H9 (cell line): ENCODE measurements around the gene COL4A2. TPM values are rescaled to one million over a fixed set of nuclear protein-coding genes. Genes with fewer than 3 reads are reported as not detected.

Source experiments
- DNase-seq: peaks from one replicate; pipeline ENCODE4 v3.0.0-alpha.2; 2017
- H2AFZ ChIP-seq: one replicate; pipeline ENCODE4 v1.6.1; 2013; ENCODE audit warnings: mild to moderate bottlenecking, low read length, control low read depth, moderate library complexity
- H2AK5ac ChIP-seq: 2 replicates; pipeline ENCODE4 v1.6.1; 2013; ENCODE audit warnings: low read length, control low read depth, mixed read lengths; ENCODE audit not compliant: insufficient read length
- H2BK120ac ChIP-seq: one replicate; pipeline ENCODE4 v1.6.1; 2013; ENCODE audit warnings: low read depth, mild to moderate bottlenecking, low read length, control low read depth, inconsistent platforms; ENCODE audit not compliant: poor library complexity, severe bottlenecking
- H2BK12ac ChIP-seq: 2 replicates; pipeline ENCODE4 v1.6.1; 2013; ENCODE audit warnings: low read length, control low read depth, mixed read lengths, low read depth; ENCODE audit not compliant: insufficient read length
- H2BK15ac ChIP-seq: 2 replicates; pipeline ENCODE4 v1.6.1; 2013; ENCODE audit warnings: low read depth, low read length, control low read depth
- H2BK20ac ChIP-seq: one replicate; pipeline ENCODE4 v1.6.1; 2013; ENCODE audit warnings: low read depth, mild to moderate bottlenecking, low read length, control low read depth, inconsistent platforms; ENCODE audit not compliant: poor library complexity, severe bottlenecking
- H2BK5ac ChIP-seq: 2 replicates; pipeline ENCODE4 v1.6.1; 2013; ENCODE audit warnings: low read length, control low read depth, mixed read lengths; ENCODE audit not compliant: insufficient read length
- H3K14ac ChIP-seq: 2 replicates; pipeline ENCODE4 v1.6.1; 2013; ENCODE audit warnings: low read length, control low read depth; ENCODE audit not compliant: insufficient read depth
- H3K18ac ChIP-seq: 2 replicates; pipeline ENCODE4 v1.6.1; 2013; ENCODE audit warnings: low read depth, mild to moderate bottlenecking, mixed read lengths, low read length, control low read depth; ENCODE audit not compliant: insufficient read length
- H3K23ac ChIP-seq: 2 replicates; pipeline ENCODE4 v1.6.1; 2013; ENCODE audit warnings: low read length, control low read depth, mixed read lengths, low read depth; ENCODE audit not compliant: insufficient read length
- H3K23me2 ChIP-seq: 2 replicates; pipeline ENCODE4 v1.6.1; 2013; ENCODE audit warnings: low read depth, mild to moderate bottlenecking, mixed read lengths, low read length, control low read depth; ENCODE audit not compliant: insufficient read length, poor library complexity, severe bottlenecking
- H3K27ac ChIP-seq: 2 replicates; pipeline ENCODE4 v1.5.1; 2013; ENCODE audit warnings: low read length, control low read depth, mixed read lengths, low read depth; ENCODE audit not compliant: insufficient read length
- H3K27me3 ChIP-seq: 2 replicates; pipeline ENCODE4 v1.6.1; 2013; ENCODE audit warnings: low read length, control low read depth, inconsistent platforms; ENCODE audit not compliant: insufficient read depth
- H3K4ac ChIP-seq: 2 replicates; pipeline ENCODE4 v1.6.1; 2013; ENCODE audit warnings: low read depth, mild to moderate bottlenecking, control low read depth, inconsistent platforms, low read length, moderate library complexity
- H3K4me1 ChIP-seq: 2 replicates; pipeline ENCODE4 v1.6.1; 2013; ENCODE audit warnings: low read length, control low read depth, inconsistent platforms; ENCODE audit not compliant: insufficient read depth
- H3K4me2 ChIP-seq: 2 replicates; pipeline ENCODE4 v1.6.1; 2013; ENCODE audit warnings: low read length, control low read depth, mixed read lengths; ENCODE audit not compliant: insufficient read length, insufficient read depth
- H3K56ac ChIP-seq: 2 replicates; pipeline ENCODE4 v1.6.1; 2013; ENCODE audit warnings: low read depth, mild to moderate bottlenecking, mixed read lengths, low read length, control low read depth; ENCODE audit not compliant: insufficient read length
- H3K79me1 ChIP-seq: 2 replicates; pipeline ENCODE4 v1.6.1; 2013; ENCODE audit warnings: low read depth, mild to moderate bottlenecking, moderate library complexity, low read length, control low read depth, inconsistent platforms; ENCODE audit not compliant: insufficient read depth, poor library complexity, severe bottlenecking
- H3K79me2 ChIP-seq: 2 replicates; pipeline ENCODE4 v1.6.1; 2013; ENCODE audit warnings: low read length, control low read depth, inconsistent platforms; ENCODE audit not compliant: insufficient read depth
- H3K9ac ChIP-seq: 2 replicates; pipeline ENCODE4 v1.6.1; 2013; ENCODE audit warnings: low read length, control low read depth, mixed read lengths; ENCODE audit not compliant: insufficient read length; ENCODE audit errors: extremely low read depth
- H3K9me3 ChIP-seq: one replicate; pipeline ENCODE4 v1.6.1; 2013; ENCODE audit warnings: low read depth, low read length, inconsistent platforms; ENCODE audit not compliant: control insufficient read depth
- H3T11ph ChIP-seq: one replicate; pipeline ENCODE4 v1.6.1; 2013; ENCODE audit warnings: mild to moderate bottlenecking, low read length, control low read depth, inconsistent platforms
- H4K20me1 ChIP-seq: one replicate; pipeline ENCODE4 v1.6.1; 2013; ENCODE audit not compliant: control insufficient read depth, insufficient read length, insufficient read depth
- H4K5ac ChIP-seq: 2 replicates; pipeline ENCODE4 v1.6.1; 2013; ENCODE audit warnings: low read depth, mild to moderate bottlenecking, mixed read lengths, low read length, control low read depth; ENCODE audit not compliant: insufficient read length
- H4K8ac ChIP-seq: replicated peaks from 2 replicates; pipeline ENCODE4 v1.6.1; 2013; ENCODE audit warnings: low read length, control low read depth, mixed read lengths, low read depth; ENCODE audit not compliant: insufficient read length
- H4K91ac ChIP-seq: 2 replicates; pipeline ENCODE4 v1.6.1; 2013; ENCODE audit warnings: low read depth, mild to moderate bottlenecking, moderate library complexity, mixed read lengths, low read length, control low read depth; ENCODE audit not compliant: insufficient read length
- H3K27ac Mint-ChIP-seq, 3 experiments: 2 replicates in 2 of 3; 3 replicates in 1 of 3; pipeline ENCODE4 v1.8.0; 2020 to 2021; ENCODE audit warnings: mixed read lengths in 3 of 3, mild to moderate bottlenecking in 1 of 3, moderate library complexity in 1 of 3
- H3K27me3 Mint-ChIP-seq: 2 replicates; pipeline ENCODE4 v1.8.0; 2021; ENCODE audit warnings: low read depth, mild to moderate bottlenecking, moderate library complexity, mixed read lengths
- H3K36me3 Mint-ChIP-seq, 3 experiments: 2 replicates in 2 of 3; 3 replicates in 1 of 3; pipeline ENCODE4 v1.8.0; 2020 to 2021; ENCODE audit warnings: low read depth in 3 of 3, mixed read lengths in 3 of 3; ENCODE audit not compliant: insufficient read depth in 1 of 3
- H3K4me1 Mint-ChIP-seq, 2 experiments: 2 replicates each; pipeline ENCODE4 v1.8.0; 2020; ENCODE audit warnings: mixed read lengths in 2 of 2
- H3K4me3 Mint-ChIP-seq, 2 experiments: 2 replicates in 1 of 2; 3 replicates in 1 of 2; pipeline ENCODE4 v1.8.0; 2020 to 2021; ENCODE audit warnings: mild to moderate bottlenecking in 2 of 2, mixed read lengths in 2 of 2, moderate library complexity in 1 of 2
- H3K9me3 Mint-ChIP-seq, 2 experiments: 2 replicates in 1 of 2; 3 replicates in 1 of 2; pipeline ENCODE4 v1.8.0; 2020; ENCODE audit warnings: mild to moderate bottlenecking in 2 of 2, mixed read lengths in 2 of 2, moderate library complexity in 1 of 2
- WGBS: extraction: QIAGEN DNeasy Blood & Tissue Kit; methylation state at CpG from one replicate; pipeline ENCODE4 v1.1.7; 2013; ENCODE audit warnings: missing lambda C conversion rate, low lambda C conversion rate, mixed read lengths; ENCODE audit not compliant: insufficient read length; ENCODE audit errors: extremely low coverage; 5-methylcytosine and 5-hydroxymethylcytosine counted together
- total RNA-seq: library from RNA; stranded (reverse); gene quantifications from 2 replicates; pipeline ENCODE4 v1.2.1, GENCODE V29; 2021
- TF ChIP-seq, protein P1 (sequence below): fragments of 200-600 bp; sonication (generic); conservative IDR thresholded peaks from 3 replicates; pipeline ENCODE4 v1.8.0; 2021; ENCODE audit warnings: antibody characterized with exemption, mild to moderate bottlenecking

COL4A2 gene
- total RNA-seq, 1 experiment from 2014 or later, result 76.5 TPM

DNA sequence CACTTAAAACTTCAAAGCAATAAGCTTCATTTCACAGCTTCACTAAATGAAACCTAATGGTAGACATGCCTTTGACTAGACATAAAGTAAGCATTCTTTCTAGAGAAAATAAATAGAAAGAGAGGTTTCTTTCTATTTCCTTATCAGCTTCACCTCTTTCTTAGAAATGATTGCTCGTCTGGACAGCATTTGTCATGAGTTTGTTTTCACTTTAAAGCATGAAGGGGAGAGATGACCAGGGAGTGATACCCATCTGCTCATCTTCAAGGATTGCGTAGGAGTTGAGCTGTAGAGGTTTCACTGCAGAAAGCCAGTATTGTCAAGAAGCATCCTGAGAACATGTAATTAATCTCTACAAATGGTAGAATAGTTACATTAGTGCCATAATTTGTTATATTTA is 61.3 kb downstream of the COL4A2 start:
- no peaks in the 10 kb centered on the region for H3K23me2 ChIP-seq
- no peak overlapping the region for H3K27ac ChIP-seq
- H3K79me1 ChIP-seq, result no peaks in the 10 kb centered on the region
- Mint-ChIP-seq H3K27me3 (no peaks in the 10 kb centered on the region), H3K27ac (no peak overlapping the region), H3K4me1 (peaks cover 6 to 7% of the 10 kb centered on the region in 2 experiments), H3K4me3 (no peak overlapping the region), H3K9me3 (no peaks in the 10 kb centered on the region), H3K36me3 (no peaks in the 10 kb centered on the region; a peak in 2 of 7 replicates)
- H3T11ph ChIP-seq, result no peak overlapping the region
- no peak overlapping the region for H2BK20ac ChIP-seq
- H4K8ac ChIP-seq, result no peak overlapping the region
- no peak overlapping the region for H2AFZ ChIP-seq
- H4K5ac ChIP-seq, result no peak overlapping the region
- H3K4me2 ChIP-seq, result no peak overlapping the region
- H4K20me1 ChIP-seq, result no peaks in the 10 kb centered on the region
- H3K9ac ChIP-seq, result no peak overlapping the region
- no peak overlapping the region for H2BK120ac ChIP-seq
- no peak overlapping the region for H2AK5ac ChIP-seq
- no peak for DNase-seq
- H2BK12ac ChIP-seq, result no peak overlapping the region
- no peaks in the 10 kb centered on the region for H3K9me3 ChIP-seq
- no peak overlapping the region for H3K56ac ChIP-seq
- no CpG with 5 or more reads among the region's 2 CpGs for WGBS
- no peak overlapping the region for H3K4ac ChIP-seq
- no peak overlapping the region for H3K18ac ChIP-seq
- H3K27me3 ChIP-seq, result no peaks in the 10 kb centered on the region
- H3K23ac ChIP-seq, result no peak overlapping the region
- H3K14ac ChIP-seq, result no peak overlapping the region
- no peaks in the 10 kb centered on the region for H3K4me1 ChIP-seq
- no peak overlapping the region for H2BK5ac ChIP-seq
- H4K91ac ChIP-seq, result no peak overlapping the region
- TF ChIP-seq, protein P1, sequence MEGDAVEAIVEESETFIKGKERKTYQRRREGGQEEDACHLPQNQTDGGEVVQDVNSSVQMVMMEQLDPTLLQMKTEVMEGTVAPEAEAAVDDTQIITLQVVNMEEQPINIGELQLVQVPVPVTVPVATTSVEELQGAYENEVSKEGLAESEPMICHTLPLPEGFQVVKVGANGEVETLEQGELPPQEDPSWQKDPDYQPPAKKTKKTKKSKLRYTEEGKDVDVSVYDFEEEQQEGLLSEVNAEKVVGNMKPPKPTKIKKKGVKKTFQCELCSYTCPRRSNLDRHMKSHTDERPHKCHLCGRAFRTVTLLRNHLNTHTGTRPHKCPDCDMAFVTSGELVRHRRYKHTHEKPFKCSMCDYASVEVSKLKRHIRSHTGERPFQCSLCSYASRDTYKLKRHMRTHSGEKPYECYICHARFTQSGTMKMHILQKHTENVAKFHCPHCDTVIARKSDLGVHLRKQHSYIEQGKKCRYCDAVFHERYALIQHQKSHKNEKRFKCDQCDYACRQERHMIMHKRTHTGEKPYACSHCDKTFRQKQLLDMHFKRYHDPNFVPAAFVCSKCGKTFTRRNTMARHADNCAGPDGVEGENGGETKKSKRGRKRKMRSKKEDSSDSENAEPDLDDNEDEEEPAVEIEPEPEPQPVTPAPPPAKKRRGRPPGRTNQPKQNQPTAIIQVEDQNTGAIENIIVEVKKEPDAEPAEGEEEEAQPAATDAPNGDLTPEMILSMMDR, result no peak
- H3K79me2 ChIP-seq, result no peaks in the 10 kb centered on the region
- no peak overlapping the region for H2BK15ac ChIP-seq
